Heart right ventricle (tissue), 16 donors: ENCODE measurements around the gene EPHX1. TPM values are rescaled to one million over a fixed set of nuclear protein-coding genes. Genes with fewer than 3 reads are reported as not detected.
A peak's percentile ranks its signal among the peaks of the same experiment; 100 is the strongest.
"Not testable (repeated sequence)": the region's sequence is repeated elsewhere in the genome, so short reads cannot be mapped to it uniquely, and the experiment has no call there.

ENCODE experiments used
- ATAC-seq, 8 donors: fragments of 200-7000 bp; cut with Tn5 transposase; one replicate each; pipeline ENCODE4 v1.9.1; 2020; ENCODE audit warnings: mild to moderate bottlenecking in 8 of 8, moderate library complexity in 8 of 8, moderate number of reproducible peaks in 1 of 8
- DNase-seq, 2 donors: peaks; one replicate each; pipeline ENCODE4 v3.0.0-alpha.2; 2020
- H3K27ac ChIP-seq, 10 donors: fragments of 200-600 bp; sonication (generic) in 2 of 10; one replicate each; pipeline versions ENCODE4 v1.5.0 to v1.8.0; 2020 to 2022; ENCODE audit warnings: mild to moderate bottlenecking in 3 of 10
- H3K27me3 ChIP-seq, 7 donors: fragments of 200-600 bp; one replicate each; pipeline ENCODE4 v1.8.0; 2021 to 2022; ENCODE audit warnings: mild to moderate bottlenecking in 2 of 7
- H3K36me3 ChIP-seq, 9 donors: fragments of 200-600 bp; sonication (generic) in 1 of 9; one replicate each; pipeline versions ENCODE4 v1.5.0 to v1.8.0; 2020 to 2022; ENCODE audit warnings: mild to moderate bottlenecking in 2 of 9
- H3K4me1 ChIP-seq, 9 donors: fragments of 200-600 bp; sonication (generic) in 1 of 9; one replicate each; pipeline versions ENCODE4 v1.5.0 to v1.8.0; 2020 to 2022; ENCODE audit warnings: mild to moderate bottlenecking in 4 of 9
- H3K4me3 ChIP-seq, 10 donors: fragments of 200-600 bp; sonication (generic) in 2 of 10; one replicate each; pipeline versions ENCODE4 v1.5.0 to v1.8.0; 2020 to 2022; ENCODE audit warnings: mild to moderate bottlenecking in 7 of 10, moderate library complexity in 2 of 10
- H3K9me3 ChIP-seq, 11 donors: fragments of 200-600 bp in 10 of 11; sonication (generic) in 2 of 11; one replicate each; pipeline versions ENCODE4 v1.5.0 to v1.8.0; 2013 to 2022; ENCODE audit warnings: mild to moderate bottlenecking in 2 of 11, control low read depth in 1 of 11, moderate library complexity in 1 of 11
- WGBS, 2 donors: extraction: QIAGEN DNeasy Blood & Tissue Kit; methylation state at CpG; one replicate each; pipeline ENCODE4 v1.1.7; 2013; ENCODE audit warnings: inconsistent platforms in 1 of 2; 5-methylcytosine and 5-hydroxymethylcytosine counted together
- intact Hi-C, 10 donors: fragments of 100-400 bp; cut with DNase I; formaldehyde crosslinking; loops; one replicate each; pipeline versions ENCODE4 v1.11.1 to v1.14.2; 2022
- long read RNA-seq, 3 donors: library from polyadenylated mRNA; unstranded; transcript quantifications; one replicate each; pipeline ENCODE4 v2.0.0, GENCODE V29; 2020 to 2021
- polyA plus RNA-seq, 2 donors: library from polyadenylated mRNA; stranded (reverse); fragments of 200-250 nt; gene quantifications; one replicate each; pipeline ENCODE4 v1.2.3, GENCODE V29; 2013
- total RNA-seq, 10 donors: library from RNA; stranded (reverse); fragmentation: NEBNext Ultra II Directional in 3 of 10; extraction: Animal tissue kit (Norgen Biotek cat#: 25700) in 3 of 10; gene quantifications; one replicate each; pipeline versions ENCODE4 v1.2.1 to v1.2.4, GENCODE V29; 2021 to 2023
- TF ChIP-seq, protein P1 (sequence below), 9 donors: fragments of 200-600 bp; sonication (generic) in 2 of 9; IDR thresholded peaks; one replicate each; pipeline versions ENCODE4 v1.5.0 to v1.8.0; 2021 to 2022; ENCODE audit warnings: antibody characterized with exemption in 9 of 9, mild to moderate bottlenecking in 5 of 9, moderate library complexity in 1 of 9
- donor health status: Arrhythmogenic right ventricular cardiomyopathy.
- donor health status: ischemic (EF 13 %, LVEDD 7.1; RV severe dilation, severe dysfunction).
- donor health status: healthy with polysubstance abuse.
- donor health status: DM: no; HTN: yes; CAD: no.
- donor health status: DM: no; HTN: no; CAD: no.
- donor health status: ischemic (EF 25% LVEDD 6.9; RV normal size, moderate dysfunction).
- donor health status: ischemic (EF 25% LVEDD 5.7; RV mildly dilated, moderate dysfunction).
- donor health status: healthy.
- donor health status: DM: yes; HTN: yes; CAD: no.
- donor health status: Ischemic cardiomyopathy.
- donor health status: ischemic (EF 35%, LVEDD 5.7; RV mildly dilated, moderate dysfunction).
- donor health status: nonischemic (EF 11% LVEDD 7.7; RV severe dilation, severe dysfunction).
- donor health status: DM: yes; HTN: yes; CAD: no.
- donor health status: PGD.
- donor health status: ischemic (EF 29% LVEDD 5.4; RV normal size, mild dysfunction).
- donor health status: nonischemic (EF 23%, LVEDD 6.1; RV moderate dilation, normal function).

EPHX1 gene
- total RNA-seq (10 to 100 TPM; 34.9 to 80.8 (median 48.4) TPM), polyA plus RNA-seq (10 to 100 TPM; 31.5 to 38.2 TPM)
- long read RNA-seq, donor 1, transcript EPHX1-201 (9 exons, 1,660 nt): major isoform, 22 of 34 reads
- long read RNA-seq, donor 1, partial matches to known transcripts: 6 of 34 reads
- long read RNA-seq, donor 1, other reads (novel, unspliced or antisense): 3 of 34 reads
- long read RNA-seq, donor 2, transcript EPHX1-201 (9 exons, 1,660 nt): major isoform, 6 of 15 reads
- long read RNA-seq, donor 2, partial matches to known transcripts: 5 of 15 reads
- long read RNA-seq, donor 2, other reads (novel, unspliced or antisense): 2 of 15 reads
- long read RNA-seq, donor 3, partial matches to known transcripts: 1 of 3 reads
- long read RNA-seq, donor 3, other reads (novel, unspliced or antisense): 0 of 3 reads

DNA sequence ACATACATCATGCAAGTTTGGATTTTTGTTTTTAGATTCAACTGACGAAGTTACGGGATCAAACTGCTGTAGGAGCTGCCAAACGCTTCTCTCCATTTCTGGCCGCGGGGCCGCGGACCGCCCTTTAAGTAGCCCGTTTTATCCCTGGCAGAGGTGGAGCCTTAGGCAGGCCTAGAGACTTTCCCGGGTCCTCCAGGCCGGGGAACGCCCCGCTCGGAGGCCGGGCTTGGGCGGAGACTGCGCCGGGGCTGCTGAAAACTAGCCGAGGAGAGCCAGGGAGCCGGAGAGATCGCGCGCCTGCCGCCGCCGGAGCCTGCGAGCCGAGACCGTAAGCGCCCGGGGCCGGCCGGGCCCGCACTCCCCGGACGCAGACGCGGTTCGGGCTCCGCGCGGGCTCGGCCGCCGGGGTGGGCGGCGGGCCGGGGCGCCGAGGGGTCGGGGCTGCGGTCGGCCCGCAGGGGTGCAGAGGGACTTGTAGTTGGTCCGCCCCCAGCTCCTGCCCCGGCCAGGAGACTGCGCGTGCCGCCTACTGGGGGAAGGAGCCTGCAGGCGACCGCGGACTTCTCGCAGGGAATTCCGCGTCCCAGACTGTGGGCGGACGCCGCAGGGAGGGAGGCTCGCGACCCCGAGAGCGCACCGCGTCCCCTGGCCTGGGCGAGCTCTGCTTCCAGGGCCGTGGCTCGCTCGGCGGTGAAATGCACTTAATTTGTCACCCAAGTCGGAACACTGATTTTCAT, at the start of gene EPHX1:
EPHX1 (plus strand) TSS at position 283 of the 737 bp plus-strand sequence. CDS start 18,606 bp downstream, outside the sequence.
- WGBS, 2 donors: 0% methylated on average over 77 to 80 of the region's 80 CpGs
- peak within 1 kb of the TSS; percentile 75 to 97 (median 88) for H3K27ac ChIP-seq
- no peaks in the 10 kb centered on the region for H3K9me3 ChIP-seq
- peak; percentile 81 to 92 (median 88) for ATAC-seq
- peak within 1 kb of the TSS; percentile 33 to 95 (median 77) for H3K4me3 ChIP-seq
- H3K4me1 ChIP-seq: peaks cover 16 to 52% (median 45%) of the 10 kb centered on the region in 9 donors
- no peaks in the 10 kb centered on the region for H3K27me3 ChIP-seq
- intact Hi-C loops: loop anchor here in 7 of 10 donors (2.0 to 5.0 kb wide), 6 partner anchors 33 to 72 kb away; partner anchors contain the start of genes SRP9 (in 6 of the 7) and TMEM63A (in 2 of the 7)
- no peaks in the 10 kb centered on the region for H3K36me3 ChIP-seq
- TF ChIP-seq, protein P1, sequence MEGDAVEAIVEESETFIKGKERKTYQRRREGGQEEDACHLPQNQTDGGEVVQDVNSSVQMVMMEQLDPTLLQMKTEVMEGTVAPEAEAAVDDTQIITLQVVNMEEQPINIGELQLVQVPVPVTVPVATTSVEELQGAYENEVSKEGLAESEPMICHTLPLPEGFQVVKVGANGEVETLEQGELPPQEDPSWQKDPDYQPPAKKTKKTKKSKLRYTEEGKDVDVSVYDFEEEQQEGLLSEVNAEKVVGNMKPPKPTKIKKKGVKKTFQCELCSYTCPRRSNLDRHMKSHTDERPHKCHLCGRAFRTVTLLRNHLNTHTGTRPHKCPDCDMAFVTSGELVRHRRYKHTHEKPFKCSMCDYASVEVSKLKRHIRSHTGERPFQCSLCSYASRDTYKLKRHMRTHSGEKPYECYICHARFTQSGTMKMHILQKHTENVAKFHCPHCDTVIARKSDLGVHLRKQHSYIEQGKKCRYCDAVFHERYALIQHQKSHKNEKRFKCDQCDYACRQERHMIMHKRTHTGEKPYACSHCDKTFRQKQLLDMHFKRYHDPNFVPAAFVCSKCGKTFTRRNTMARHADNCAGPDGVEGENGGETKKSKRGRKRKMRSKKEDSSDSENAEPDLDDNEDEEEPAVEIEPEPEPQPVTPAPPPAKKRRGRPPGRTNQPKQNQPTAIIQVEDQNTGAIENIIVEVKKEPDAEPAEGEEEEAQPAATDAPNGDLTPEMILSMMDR (IDR thresholded peaks at IDR 0.05): peak; percentile 16 to 58 (median 39)
- peak; percentile 91 to 93 for DNase-seq

GRCh38 chr1:225760531-225760930, 49.4 kb upstream of the EPHX1 start:
- H3K27ac ChIP-seq: no peak overlapping the region
- intact Hi-C loops: loop anchor here in 2 of 10 donors (5.0 to 10.0 kb wide), 2 partner anchors 106 to 108 kb away; partner anchors contain the start of gene ENAH (in 2 of the 2)
- WGBS, 2 donors: 98 to 100% methylated on average over 6 of the region's 6 CpGs

DNA sequence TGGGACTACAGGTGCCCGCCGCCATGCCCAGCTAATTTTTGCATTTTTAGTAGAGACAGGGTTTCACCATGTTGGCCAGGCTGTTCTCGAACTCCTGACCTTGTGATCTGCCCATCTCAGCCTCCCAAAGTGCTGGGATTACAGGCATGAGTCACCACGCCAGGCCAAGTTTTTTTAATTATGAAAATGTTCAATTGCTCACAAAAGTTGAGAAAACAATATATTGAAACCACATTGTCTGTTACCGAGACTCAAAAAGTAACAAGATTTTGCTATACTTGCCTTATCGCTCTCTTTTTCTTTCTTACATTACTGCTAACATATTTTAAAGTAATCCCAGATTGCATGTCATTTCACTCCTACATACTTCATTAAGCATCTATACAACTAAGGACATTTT, 48.5 kb upstream of the EPHX1 start:
- not testable (repeated sequence) for H3K4me3 ChIP-seq, DNase-seq, H3K27me3 ChIP-seq, H3K9me3 ChIP-seq, H3K36me3 ChIP-seq, ATAC-seq
- Histone ChIP-seq H3K27ac (peak overlapping the region in 3 of 10 donors; percentile 73 to 87 (median 74)), H3K4me1 (peaks cover 8 to 70% (median 53%) of the 10 kb centered on the region in 9 donors)
- intact Hi-C loops: loop anchor here in 2 of 10 donors (5.0 to 10.0 kb wide), 2 partner anchors 107 to 109 kb away; partner anchors contain the start of gene ENAH (in 2 of the 2)
- 94 to 96% methylated on average over 6 of the region's 6 CpGs for WGBS, 2 donors

More at GRCh38 chr1:225760531-225760930, 49.4 kb upstream of the EPHX1 start:
- H3K36me3 ChIP-seq: no peaks in the 10 kb centered on the region
- H3K27me3 ChIP-seq: no peaks in the 10 kb centered on the region
- no peak overlapping the region for H3K4me3 ChIP-seq
- TF ChIP-seq, protein P1 (IDR thresholded peaks at IDR 0.05): no peak
- H3K9me3 ChIP-seq: no peaks in the 10 kb centered on the region
- peaks cover 15 to 74% (median 58%) of the 10 kb centered on the region in 9 donors for H3K4me1 ChIP-seq
- DNase-seq: no peak
- ATAC-seq: no peak

DNA sequence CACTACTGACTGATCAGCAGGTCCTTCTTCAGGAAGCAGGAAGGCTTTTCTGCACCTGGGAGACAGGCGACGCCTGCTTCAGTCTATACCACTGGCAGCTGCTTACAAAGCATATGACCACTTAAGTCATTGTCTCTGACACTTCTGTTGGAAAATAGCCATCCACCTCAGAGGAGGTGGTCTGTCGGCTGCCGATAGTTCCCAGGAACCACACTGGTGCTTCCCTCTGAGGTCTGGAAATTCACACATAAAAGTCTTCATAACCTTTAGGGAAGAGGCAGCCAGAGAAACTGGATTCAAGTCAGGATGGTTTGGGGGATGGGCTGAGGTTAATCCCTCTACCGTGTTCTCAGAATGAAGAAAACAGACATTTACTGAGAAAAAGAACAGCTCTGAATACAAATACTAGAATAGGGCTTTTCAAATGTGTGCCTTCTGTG, 47.9 kb upstream of the EPHX1 start:
- ATAC-seq: peak in 2 of 8 donors; percentile 1 to 10
- H3K4me1 ChIP-seq: peaks cover 8 to 70% (median 51%) of the 10 kb centered on the region in 9 donors
- no peaks in the 10 kb centered on the region for H3K27me3 ChIP-seq
- TF ChIP-seq, protein P1 (IDR thresholded peaks at IDR 0.05): no peak
- no peaks in the 10 kb centered on the region for H3K9me3 ChIP-seq
- intact Hi-C loops: loop anchor here in 2 of 10 donors (5.0 to 10.0 kb wide), 2 partner anchors 107 to 110 kb away; partner anchors contain the start of gene ENAH (in 2 of the 2)
- no peaks in the 10 kb centered on the region for H3K36me3 ChIP-seq
- peak overlapping the region in 8 of 10 donors; percentile 18 to 87 (median 64) for H3K27ac ChIP-seq
- H3K4me3 ChIP-seq: no peak overlapping the region
- no peak for DNase-seq
- WGBS, 2 donors: 61 to 71% methylated on average over 5 of the region's 5 CpGs
